UCSD-AML1 (cell line): Measurements from ENCODE around the gene ZBTB16.

Source experiments
- DNase-seq: peaks from one replicate; lab custom pipeline; 2025; ENCODE audit not compliant: unreplicated experiment; lab: John Stamatoyannopoulos, UW

ZBTB16 gene

DNA sequence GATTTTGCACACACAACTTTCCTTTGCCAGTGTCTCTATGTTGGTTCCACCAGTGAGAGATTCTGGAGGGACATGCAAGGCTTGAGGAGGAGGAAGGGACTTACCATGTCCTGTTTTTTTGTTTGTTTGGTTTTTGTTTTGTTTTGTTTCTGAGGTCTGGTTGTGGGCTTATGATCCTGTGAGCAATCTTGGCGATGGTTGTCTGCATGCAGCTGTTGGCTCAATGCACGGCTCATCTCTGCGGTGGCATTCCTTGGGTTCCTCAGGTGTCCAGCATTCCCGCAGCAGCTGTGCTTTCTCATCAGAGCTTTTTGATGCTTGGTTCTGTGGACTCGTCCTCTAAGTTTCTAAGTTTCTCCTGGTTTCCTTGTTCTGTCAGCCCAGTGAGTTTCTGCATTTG lies 231.9 kb downstream of the ZBTB16 start:
- DNase-seq = no peak

- DNase-seq = no peak
Observed at GRCh38 chr11:114291842-114292680, 232.6 kb downstream of the ZBTB16 start.

DNA sequence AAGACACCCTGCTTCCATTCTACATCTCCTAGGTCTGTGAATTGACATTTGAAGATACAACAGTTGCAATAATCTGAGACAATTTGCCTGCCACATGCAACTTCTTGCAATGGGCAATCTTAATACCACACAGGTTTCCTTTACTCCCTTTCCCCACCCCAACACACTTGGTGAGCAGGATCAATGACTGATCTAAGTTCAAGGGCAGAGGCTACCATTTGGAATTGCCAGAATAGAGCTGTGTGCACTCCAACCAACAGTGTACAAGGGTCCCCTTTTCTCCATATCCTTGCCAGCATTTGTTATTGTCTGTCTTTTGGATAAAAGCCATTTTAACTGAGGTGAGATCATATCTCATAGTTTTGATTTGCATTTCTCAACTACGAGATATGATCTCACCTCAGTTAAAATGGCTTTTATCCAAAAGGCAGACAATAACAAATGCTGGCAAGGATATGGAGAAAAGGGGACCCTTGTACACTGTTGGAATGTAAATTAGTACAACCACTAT lies 233.7 kb downstream of the ZBTB16 start:
- no peak for DNase-seq

DNA sequence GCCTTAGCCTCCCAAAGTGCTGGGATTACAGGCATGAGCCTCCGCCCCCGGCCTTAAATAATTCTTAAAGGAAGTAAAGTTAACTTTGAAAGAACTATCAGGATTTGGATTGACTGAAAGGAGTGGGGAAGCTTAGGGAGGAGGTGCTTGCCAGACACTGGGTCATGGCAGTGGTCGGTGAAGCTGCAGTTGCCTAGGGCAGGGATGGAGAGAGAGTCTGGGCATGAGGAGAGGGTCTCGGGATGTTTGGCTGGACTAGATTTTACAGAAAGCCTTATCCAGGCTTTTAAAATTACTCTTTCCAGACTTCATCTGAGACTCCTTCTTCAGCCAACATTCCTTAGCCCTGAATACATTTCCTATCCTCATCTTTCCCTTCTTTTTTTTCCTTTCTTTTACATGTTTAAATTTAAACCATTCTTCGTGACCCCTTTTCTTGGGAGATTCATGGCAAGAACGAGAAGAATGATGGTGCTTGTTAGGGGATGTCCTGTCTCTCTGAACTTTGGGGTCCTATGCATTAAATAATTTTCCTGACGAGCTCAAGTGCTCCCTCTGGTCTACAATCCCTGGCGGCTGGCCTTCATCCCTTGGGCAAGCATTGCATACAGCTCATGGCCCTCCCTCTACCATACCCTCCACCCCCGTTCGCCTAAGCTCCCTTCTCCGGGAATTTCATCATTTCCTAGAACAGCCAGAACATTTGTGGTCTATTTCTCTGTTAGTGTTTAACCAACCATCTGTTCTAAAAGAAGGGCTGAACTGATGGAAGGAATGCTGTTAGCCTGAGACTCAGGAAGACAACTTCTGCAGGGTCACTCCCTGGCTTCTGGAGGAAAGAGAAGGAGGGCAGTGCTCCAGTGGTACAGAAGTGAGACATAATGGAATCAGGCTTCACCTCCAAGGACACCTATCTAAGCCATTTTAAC lies 236.4 kb downstream of the ZBTB16 start, which contains the start of gene NNMT:
TSS of gene NNMT (plus strand) at position 724 of the 929 bp plus-strand sequence. CDS start at position 882, 158 bp downstream.
- no peak for DNase-seq

GRCh38 chr11:114296605-114297372 lies 237.3 kb downstream of the ZBTB16 start:
- DNase-seq = no peak

DNA sequence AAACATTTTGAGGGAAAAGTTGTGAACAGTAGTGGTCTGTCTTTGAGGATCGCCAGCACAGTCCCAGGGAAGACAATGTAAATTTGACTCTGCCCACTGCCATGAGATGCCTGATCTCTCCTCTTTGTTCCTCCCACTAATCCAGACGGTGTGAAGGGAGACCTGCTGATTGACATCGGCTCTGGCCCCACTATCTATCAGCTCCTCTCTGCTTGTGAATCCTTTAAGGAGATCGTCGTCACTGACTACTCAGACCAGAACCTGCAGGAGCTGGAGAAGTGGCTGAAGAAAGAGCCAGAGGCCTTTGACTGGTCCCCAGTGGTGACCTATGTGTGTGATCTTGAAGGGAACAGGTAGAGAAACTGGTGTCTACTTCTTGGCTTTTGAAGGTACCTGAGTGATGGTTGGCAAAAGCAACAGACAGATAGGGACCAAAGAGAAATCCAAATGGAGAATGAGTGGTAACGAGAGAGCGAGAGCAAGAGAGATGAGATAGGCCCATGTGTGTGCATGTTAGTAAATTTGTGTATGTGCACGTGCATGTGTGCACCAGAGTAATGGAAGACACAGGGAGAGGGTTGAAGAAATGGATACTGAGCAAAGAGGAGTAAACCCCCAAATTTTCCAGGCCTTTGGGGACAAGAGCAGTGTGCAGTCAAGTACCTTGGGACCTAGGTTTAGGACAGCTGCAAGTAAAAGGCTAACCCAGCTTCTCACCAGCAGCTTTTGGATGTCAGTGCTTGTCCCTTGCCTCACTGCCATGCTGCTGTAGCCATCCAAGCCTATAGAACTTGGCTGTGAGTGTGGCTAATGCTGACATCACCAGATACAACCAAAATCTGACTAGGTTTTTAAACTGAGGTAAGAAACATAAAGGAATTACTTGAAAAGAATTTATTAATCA lies 238.5 kb downstream of the ZBTB16 start:
- DNase-seq = no peak

DNA sequence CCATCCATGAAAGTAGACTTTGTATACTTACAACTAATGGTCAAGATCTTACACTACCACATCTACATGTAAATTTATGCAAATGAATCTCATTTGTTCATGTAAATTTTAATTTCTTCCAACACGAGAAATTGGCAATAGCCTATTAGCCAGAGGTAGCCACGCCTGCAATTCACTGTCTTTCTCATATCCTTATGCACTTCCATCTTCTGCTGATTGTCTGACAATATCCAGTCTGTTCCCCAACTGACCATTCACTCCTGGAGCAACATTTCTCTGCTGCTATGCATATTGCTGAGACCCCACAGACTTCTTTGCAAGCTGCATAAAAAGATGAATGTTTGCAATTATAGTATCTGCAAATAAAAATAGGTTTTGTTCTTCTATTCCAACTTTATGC lies 239.2 kb downstream of the ZBTB16 start:
- DNase-seq = no peak
